Measurements from ENCODE around the gene RAD54L.
A peak's percentile ranks its signal among the peaks of the same experiment; 100 is the strongest.
"Not testable (repeated sequence)": the region's sequence is repeated elsewhere in the genome, so short reads cannot be mapped to it uniquely, and the experiment has no call there.

RAD54L gene

DNA sequence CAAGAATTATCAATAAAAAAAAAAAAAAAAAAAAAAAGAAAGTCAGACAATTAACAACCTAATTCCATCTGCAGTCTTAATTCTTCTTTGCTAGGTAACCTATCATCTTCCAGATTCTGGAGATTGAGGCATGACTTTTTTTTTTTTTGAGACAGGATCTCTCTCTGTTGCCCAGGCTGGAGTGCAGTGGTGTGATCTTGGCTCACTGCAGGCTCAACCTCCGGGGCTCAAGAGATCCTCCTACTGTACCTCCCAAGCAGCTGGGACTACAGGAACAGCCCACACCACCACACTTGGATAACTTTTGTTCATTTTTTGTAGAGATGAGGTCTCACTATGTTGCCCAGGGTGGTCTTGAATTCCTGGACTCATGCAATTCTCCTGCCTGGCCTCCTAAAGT is 4.6 kb upstream of the RAD54L start:
- DNase-seq, result no peak

DNA sequence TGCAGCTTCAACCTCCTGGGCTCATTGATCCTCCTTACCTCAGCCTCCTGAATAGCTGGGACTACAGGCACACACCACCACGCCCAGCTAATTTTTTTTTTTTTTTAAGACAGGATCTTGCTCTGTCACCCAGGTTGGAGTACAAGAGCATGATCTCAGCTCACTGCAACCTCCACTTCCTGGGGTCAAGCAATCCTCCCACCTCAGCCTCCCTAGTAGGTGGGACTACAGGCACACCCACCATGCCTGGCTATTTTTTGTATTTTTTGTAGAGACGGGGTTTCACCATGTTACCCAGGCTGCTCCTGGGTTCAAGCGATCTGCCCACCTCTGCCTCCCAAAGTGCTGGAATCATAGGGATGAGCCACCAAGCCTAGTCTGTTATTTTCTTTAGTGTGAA is 3.7 kb upstream of the RAD54L start:
- DNase-seq, result not testable (repeated sequence)

DNA sequence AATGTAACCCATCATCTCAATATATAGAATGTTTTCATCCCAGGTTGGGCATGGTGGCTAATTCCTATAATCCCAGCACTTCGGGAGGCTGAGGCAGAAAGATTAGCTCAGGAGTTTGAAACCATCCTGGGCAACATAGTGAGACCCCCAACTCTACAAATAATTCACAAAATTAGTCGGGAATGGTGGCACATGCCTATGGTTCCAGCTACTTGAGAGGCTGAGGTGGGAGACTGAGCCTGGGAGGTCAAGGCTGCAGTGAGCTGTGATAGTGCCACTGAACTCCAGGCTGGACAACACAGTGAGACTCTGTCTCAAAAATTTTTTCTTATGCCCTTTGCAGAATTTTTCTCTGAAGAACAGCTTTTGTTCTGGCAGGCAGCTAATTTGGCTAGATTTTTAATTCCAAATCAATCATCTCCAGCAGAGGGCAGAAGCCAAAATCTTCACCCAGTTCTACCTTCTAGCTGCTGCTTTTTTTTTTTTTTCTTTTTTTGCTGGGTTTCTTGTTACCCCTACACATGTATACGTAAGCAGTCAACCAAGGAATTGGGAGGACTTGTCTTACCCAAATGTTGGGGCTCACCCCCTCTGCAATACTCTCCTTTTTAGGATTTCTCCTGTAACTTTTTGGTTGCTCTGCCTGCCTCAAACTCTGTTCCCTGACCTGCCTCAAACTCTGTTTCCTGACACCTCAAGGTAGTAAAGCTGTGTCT is 2.7 kb upstream of the RAD54L start:
- peak; percentile 10 for DNase-seq

DNA sequence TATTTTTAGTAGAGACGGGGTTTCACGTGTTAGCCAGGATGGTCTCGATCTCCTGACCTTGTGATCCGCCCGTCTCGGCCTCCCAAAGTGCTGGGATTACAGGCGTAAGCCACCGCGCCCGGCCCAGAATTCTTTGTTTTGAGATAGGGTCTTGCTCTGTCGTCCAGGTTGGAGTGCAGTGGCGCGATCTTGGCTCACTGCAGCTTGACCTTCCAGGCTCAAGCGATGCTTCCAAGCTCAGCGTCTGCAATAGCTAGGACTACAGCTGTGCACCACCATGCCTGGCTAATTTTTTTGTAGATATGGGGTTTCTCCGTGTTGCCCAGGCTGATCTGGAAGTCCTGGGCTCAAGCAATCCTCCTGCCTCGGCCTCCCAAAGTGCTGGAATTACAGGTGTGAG is 1.4 kb upstream of the RAD54L start:
- not testable (repeated sequence) for DNase-seq

GRCh38 chr1:46246548-46247435 is 771 bp upstream of the RAD54L start:
- DNase-seq, result peak; percentile 65

DNA sequence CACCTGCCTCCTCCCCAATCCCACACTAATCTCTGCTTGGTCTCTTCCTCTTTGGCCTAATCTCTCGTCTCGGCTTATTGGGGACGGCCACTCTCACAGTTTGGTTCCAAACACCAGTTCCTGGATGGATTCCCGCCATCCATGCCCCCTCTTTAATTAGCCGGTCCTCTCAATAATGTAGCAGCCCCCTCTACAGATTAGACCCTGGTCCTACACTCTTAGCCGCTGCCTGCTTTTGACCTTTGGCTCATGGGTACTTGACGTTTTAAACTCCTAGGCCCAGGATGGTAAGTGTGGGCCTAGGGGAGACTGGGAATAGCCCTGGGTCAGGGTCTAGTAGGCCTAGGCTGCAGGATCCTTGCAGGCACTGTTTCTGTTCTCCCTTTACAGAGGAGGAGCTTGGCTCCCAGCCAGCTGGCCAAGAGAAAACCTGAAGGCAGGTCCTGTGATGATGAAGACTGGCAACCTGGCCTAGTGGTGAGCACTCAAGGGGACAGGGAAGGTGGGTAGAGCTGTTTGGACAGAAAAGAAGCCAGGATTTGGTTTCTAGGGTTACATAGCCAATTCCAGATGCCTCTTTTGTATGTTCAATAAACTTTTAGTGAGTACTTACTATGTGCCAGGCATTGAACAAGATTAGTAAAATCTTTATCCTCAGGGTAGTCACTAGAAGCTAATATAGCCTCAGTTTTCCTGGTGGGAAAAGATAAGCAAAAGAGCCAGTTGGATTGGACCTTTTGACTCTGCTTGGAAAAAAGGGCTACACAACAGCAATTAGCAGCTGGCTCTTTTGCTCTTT is 758 bp downstream of the RAD54L start:
- peak; percentile 6 for DNase-seq

DNA sequence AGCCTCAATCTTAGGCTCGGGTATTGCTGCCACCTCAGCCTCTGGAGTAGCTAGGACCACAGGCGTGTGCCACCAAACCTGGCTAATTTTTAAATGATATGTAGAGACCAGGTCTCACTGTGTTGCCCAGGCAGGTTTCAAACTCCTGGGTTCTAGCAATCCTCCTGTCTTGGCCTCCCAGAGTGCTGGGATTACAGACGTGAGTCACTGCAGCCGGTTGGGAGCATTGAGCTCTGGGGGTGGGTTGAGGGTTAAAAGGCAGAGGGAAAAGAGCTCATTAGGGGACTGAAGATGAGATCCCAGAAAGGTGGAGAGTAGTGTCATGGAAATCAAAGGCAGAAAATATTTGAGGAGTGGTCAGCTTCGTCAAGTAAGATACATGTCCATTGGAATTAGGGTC is 7.1 kb downstream of the RAD54L start:
- no peak for DNase-seq

- no peak for DNase-seq
Measured at GRCh38 chr1:46256523-46256922, 9.0 kb downstream of the RAD54L start.

- DNase-seq, result no peak
Measured at GRCh38 chr1:46262508-46262907, 14.9 kb downstream of the RAD54L start.

- DNase-seq, result no peak
Measured at GRCh38 chr1:46263146-46263545, 15.6 kb downstream of the RAD54L start.

- DNase-seq, result no peak
Measured at GRCh38 chr1:46268578-46268977, 21.0 kb downstream of the RAD54L start.

- no peak for DNase-seq
Measured at GRCh38 chr1:46274225-46275029, 26.9 kb downstream of the RAD54L start.

DNA sequence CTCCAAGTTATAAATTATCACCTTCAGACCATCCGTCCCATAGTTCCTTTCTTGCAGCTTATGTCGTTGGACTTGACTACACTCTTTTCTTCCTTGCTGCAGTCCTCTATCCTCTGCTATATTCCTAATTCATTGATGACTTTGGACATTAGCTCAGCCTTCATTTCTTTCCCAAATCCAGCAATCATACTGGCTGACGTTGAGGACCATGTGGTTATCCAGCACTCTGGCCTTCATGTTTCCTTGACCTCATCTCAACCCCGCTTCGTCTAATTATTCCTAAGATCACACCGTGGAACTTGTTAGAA is 27.4 kb downstream of the RAD54L start:
- no peak for DNase-seq

- DNase-seq, result no peak
Measured at GRCh38 chr1:46277658-46278373, 30.3 kb downstream of the RAD54L start.

- no peak for DNase-seq
Measured at GRCh38 chr1:46278807-46279206, 31.2 kb downstream of the RAD54L start.

DNA sequence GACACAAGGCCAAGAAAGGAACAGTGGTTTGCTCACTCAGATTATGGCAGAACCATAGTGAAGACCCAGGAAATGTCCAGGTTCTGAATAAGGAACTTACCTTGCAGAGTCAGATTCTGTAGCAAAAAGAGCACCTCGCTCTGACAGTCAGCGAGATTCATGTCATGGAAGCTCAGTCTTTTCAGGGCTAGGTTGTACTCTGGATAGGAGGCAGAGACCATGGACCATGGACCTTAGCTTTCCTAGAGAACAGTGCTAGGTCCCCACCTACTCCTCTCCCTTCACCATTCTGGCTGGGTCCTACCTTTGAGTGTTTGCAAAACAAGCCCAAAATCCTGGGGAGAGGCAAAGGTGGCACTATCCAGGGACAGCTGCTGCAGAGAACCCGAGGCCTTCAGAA is 32.5 kb downstream of the RAD54L start:
- DNase-seq, result no peak

DNA sequence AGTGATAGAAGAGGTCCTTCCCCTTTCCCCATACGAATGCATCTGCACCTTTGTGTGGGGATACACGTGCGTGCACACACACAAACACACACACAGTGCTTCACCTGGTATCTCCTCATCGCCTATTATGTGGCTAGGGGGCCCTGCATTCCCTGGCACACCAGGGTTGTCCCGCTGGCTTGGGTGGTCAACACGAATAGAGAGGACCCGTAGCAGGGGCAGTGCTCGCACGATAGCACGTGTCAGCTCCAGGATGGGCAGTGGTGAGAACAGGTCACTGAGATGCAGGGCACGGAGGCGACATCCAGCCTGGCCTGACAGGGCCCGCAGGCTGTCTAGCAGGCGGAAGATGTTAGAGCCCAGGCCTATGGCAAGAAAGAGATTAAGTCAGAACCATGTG is 33.5 kb downstream of the RAD54L start:
- no peak for DNase-seq

GRCh38 chr1:46284058-46284457 is 36.5 kb downstream of the RAD54L start:
- DNase-seq, result no peak

DNA sequence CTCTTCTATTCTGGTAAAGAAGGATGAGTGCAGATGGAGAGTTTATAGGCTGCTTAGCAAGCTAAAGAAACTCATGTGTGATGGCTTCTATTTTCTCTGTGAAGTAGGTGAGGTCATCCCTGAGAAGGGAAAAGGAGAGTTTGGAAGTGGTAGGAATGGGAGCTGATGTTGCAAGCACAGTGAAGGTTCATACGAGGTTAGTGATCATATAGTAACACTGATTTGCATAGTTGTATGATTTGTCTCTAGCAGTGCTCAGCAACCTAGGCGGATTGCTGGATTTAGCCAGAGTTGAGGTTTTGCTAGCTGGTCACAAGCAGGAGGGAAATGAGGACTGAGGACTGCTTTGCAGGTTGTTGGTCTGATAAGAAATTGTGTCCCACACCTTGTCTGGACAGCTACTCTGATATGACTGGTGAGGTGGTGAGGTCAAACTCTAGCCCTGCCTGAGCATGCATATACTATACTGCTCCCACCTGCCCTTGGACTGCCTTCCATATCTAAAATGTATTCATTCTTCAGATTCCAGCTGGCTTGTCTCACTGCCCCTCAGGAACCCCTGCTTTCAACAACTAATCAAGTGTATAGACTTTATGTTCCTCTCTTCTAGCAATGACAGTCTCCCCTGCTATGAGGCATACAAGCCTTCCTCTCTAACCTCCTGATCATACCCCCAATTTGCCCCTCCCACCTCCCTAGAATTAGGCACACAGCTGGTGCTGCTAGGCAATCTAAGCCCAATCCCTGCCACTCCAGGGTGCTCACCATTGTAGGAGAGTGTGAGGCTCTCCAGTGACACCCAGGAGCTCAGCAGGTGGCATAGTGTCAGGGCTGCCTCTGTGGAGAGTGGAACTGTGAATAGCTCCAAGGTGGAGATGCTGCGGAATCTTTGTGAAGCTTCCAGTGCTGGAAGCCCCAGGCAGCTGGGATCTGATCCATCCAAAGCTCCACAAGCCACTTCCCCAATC is 37.3 kb downstream of the RAD54L start:
- DNase-seq, result peak; percentile 30

- no peak for DNase-seq
Measured at GRCh38 chr1:46285730-46286477, 38.3 kb downstream of the RAD54L start.
